Stimulated activated CD8-positive, alpha-beta memory T cell treated with anti-CD3 and anti-CD28 coated beads, Interleukin-12 subunit alpha, Interleukin-12 subunit beta, amount 100 ng/mL, for 4 hours (primary cell): ENCODE data around the gene WWOX.
"Not testable (repeated sequence)": the region's sequence is repeated elsewhere in the genome, so short reads cannot be mapped to it uniquely, and the experiment has no call there.

Source experiments
- DNase-seq: peaks from one replicate; pipeline ENCODE4 v3.0.0-alpha.2; 2020; ENCODE audit warnings: low read depth

WWOX gene

DNA sequence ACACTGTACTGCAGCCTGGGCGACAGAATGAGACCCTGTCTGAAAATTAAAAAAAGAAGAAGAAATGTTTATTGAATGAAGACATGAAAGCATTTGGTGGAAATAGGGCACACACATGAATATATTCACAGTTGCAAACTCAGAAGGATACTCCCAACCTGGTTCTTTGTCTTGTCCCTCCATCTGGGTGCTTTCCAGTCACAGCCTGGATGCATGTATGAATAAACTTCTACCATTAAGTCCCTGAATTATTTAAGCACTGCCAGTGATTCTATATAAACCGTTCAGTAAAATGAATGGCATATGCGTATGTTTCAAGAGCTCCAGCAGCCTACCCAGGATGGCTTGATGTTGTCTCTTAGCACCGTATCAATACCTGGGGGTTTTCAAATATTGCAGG lies 591.1 kb downstream of the WWOX start:
- no peak for DNase-seq

DNA sequence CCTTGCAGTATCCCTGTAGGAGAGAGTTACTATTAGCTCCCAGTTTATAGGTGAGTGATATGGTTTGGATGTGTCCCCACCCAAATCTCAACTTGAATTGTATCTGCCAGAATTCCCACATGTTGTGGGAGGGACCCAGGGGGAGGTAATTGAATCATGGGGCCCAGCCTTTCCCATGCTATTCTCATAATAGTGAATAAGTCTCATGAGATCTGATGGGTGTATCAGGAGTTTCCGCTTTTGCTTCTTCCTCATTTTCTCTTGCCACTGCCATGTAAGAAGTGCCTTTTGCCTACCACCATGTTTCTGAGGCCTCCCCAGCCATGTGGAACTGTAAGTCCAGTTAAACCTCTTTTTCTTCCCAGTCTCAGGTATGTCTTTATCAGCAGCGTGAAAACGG lies 592.3 kb downstream of the WWOX start:
- not testable (repeated sequence) for DNase-seq

DNA sequence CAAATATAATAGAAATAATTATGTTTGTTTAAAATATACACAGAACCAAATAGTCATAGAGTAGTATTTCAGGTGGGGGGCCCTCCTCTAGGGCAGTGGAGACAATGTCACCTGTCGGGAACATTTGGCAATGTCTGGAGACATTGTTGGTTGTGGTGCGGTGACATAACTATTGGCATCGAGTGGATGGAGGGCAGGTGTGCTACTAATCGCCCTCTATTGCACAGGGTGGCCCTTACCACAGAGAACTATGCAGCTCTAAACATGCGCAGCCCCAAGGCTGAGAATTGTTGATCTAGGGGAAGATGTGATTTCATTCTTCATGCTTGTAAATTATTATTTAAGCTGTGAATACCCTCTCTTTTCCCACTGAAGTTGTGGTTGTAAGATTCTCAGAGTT lies 594.0 kb downstream of the WWOX start:
- DNase-seq = no peak

DNA sequence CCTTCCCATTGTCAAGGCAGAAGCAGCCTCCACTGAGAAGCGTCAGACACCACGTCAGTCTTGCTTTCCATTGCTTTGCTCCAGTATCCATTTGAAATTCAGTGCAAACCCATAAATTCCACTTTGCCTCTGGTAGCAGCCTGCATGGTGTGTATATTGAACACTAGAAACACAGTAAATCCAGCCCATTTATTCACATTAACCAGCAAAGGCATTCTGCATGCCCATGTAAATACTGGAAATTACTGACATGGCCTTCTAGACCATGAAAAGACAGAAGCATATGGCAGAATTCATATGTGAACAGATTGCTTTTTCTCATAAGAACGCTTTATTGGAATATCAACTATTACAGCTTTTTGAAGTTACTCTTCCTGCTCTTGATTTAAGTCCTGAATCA lies 595.0 kb downstream of the WWOX start:
- no peak for DNase-seq

DNA sequence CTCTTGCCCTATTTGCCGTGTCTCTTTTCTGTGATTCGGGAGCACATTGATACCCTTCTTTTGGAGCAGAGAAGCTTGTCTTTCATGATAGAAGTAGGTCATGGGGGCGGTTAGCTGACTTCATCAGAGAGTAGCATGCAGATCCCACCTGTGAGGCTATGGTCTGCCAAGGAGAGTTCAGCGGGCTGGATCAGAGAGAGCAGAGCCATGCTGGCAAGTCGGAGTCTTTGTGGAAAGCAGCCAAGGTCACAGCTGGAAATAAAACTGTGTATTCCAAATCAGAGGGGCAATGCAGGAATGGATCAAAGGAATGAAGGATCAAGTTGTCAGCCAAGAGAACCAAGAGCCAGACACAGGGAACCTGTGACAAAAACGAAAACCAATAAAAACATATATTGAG lies 595.9 kb downstream of the WWOX start:
- no peak for DNase-seq

DNA sequence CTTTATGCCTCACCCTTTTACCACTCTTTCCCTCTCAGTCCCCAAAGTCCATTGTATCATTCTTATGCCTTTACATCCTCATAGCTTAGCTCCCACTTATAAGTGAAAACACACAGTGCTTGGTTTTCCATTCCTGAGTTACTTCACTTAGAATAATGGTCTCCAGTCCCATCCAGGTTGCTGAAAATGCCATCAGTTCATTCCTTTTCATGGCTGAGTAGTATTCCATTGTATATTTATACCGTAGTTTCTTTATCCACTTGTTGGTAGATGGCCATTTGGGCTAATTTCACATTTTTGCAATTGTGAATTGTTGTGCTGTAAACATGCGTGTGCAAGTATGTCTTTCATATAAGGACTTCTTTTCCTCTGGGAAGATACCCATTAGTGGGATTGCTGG lies 597.3 kb downstream of the WWOX start:
- DNase-seq = no peak

DNA sequence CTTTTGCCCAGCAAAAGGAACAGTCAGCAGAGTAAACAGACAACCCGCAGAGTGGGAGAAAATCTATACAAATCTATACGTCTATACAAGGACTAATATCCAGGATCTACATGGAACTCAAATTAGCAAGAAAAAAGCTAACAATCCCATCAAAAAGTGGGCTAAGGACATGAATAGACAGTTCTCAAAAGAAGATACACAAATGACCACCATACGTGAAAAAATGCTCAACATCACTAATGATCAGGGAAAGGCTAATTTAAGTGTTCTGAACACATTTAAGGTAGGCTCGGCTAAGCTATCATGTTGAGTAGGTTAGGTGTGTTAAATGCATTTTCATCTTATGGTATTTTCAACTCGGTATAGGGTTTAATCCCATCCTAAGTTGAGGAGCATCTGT lies 598.0 kb downstream of the WWOX start:
- no peak for DNase-seq

DNA sequence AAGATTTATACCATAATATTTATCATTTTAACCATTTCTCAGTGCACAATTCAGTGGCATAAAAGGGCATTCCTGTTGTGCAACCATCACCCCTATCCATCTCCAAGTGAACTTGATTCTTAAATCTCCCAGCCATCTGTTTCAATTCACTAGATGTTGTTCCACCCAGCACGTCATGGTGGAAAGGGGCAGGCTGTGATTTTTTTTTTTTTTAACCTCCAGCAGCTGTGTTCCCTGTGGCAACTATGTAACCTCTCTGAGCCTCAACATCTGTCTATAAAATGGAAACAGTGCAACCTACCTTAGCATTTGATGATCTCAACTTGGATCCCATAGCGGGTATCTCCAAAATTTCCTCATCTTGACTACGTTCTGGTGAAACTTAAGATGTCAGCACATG lies 604.5 kb downstream of the WWOX start:
- no peak for DNase-seq

DNA sequence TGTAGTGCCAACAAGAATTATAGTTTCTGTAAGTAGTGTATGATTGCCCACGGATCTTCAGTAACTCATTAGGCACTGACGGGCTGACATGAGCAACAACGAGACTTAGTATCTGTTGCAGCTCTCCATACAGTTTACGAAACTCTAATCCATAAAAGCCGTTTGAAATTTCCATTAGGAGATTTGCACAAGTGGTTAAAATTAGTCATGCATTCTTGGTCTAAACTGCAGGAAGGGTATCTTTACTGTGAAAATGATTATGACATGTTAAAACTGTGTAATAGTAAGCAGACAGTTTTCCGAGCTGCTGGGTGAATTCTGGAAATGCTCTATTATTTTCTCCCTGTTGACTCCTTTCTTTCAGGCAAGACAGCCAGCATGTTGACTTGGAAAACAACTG lies 605.0 kb downstream of the WWOX start:
- no peak for DNase-seq

DNA sequence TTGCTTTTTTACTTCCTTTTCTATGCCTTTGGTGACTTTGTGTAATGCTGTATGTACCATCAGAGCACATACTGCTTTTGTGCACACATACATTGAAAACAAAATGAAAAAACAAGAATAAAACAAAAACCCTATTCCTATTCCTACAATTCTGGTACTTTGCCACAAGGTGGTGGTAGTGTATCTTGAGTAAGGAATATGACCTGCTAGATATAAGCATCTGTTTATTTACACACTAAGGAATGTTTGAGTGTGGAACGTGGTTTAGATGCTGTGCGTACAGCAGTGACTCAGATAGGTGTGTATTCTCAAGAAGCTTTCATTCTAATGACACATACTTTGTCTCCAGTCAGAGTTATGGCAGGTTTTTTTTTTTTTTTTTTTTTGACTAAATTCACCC lies 606.2 kb downstream of the WWOX start:
- DNase-seq = no peak

DNA sequence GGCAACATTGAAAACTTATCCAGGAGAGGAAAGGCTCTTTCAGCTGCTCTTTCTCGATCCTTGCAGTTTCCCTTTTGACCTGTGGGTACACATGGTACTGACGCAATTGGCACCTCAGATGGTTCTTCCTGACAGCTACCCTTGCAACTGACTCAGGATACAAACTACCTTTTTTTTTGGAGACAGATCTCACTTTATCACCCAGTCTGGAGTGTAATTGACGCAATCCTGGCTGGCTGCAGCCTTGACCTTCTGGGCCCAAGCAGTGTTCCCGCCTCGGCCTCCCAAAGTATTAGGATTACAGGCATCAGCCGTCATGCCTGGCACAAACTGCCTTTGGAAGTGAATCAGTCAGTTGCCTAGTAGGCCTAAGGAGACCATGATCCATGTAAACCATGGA lies 607.2 kb downstream of the WWOX start:
- no peak for DNase-seq

DNA sequence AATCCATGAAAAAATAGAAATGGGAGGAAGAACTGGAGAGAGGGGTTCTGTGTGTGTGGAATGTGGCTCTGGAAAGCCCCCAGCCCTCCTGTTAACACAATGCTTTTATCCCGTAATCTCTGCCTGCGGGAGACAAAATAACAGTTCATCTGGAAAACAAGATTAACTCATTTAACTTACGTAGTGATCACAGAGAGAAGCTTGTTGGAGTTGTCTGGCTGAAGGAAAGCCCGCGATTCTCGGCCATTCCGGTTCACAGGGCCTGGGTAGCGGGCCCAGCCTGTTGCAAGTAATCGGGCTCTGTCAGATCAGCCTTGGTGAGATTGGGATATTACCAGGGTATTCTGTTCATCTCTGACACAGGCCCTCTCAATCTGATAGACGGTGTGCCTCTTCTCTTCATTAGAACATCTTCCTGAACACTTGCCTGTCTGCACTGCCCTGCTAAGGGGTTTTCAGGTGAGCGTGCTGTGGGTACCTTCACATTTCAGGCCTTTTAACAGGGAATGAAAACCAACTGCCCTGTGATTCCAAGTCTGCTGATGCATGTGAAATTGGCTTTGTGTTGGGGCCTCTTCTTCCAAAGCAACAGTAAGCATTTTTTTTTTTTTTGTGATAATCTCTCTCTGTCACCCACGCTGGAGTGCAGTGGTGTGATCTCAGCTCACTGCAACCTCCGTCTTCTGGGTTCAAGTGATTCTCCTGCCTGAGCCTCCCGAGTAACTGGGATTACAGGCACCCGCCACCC lies 609.9 kb downstream of the WWOX start:
- no peak for DNase-seq

DNA sequence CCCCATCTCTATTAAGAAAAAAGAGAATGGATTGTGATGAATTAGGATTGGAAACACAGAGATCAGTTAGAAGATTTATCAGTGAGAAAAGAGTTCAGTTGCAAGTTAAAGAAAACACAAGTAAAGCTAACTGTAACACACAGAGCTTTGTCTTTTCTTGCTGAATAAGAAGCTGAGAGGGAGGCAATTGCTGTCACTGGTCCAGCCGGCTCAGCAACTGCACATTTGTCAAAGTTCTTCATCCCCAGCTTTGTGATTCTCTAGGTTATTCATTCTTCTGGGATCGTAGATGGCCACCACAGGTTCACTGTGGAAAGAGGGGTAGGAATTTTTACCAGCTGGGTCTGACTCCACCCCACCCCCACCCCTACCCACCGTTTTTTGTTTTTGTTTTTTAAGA lies 615.7 kb downstream of the WWOX start:
- no peak for DNase-seq

DNA sequence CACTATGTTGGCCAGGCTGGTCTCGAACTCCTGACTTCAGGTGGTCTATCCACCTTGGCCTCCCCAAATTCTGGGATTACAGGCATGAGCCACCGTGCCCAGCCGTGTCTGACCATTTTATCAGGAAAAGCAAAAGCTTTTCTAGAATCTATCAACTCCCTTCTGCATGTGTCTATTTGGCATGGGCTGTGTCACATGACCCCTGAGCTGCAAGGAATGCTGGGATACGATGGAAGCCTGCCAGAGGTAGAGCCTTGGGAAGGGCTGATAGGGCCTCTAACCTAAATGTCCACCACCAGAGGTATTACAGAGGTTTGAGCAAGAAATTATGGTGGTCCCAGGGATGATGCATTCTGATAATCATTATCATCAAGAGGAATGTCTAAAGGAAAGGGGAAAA lies 616.2 kb downstream of the WWOX start:
- no peak for DNase-seq

DNA sequence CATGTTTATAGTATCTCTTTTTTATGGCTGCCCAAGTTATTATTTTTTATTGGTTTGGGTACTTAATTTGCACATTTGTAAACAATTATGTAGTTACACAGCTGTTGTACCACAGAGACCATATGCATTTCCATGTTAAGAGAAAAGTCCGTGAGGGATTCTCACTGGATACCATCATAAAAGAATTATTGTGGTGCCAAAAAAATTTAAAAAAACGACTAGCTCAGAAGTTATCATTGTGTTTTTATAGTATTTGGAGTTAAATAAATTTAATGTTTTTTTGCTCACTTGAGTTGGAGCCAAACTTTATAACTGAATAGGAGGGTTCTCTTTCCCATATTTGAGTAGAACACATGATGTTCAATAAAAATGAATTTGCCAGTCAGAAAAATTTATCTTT lies 618.7 kb downstream of the WWOX start:
- DNase-seq = no peak

DNA sequence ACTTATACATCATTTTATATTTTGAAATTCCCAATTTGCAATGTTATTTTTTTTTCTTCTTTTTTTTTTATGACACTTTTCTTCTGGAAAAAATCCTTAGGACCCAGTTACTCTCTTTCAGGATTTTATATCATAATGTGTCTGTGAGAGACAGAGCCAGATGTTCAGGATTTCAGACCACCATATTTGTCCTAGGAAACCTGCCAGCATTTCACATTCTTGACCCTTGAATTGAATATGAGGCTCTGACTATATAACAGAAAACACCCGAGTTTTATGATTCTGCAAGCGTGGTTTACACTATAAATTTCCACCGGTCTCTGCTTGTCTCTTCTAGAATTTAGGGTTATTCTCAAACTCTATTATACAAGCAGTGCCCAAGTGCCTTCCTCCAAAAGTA lies 621.0 kb downstream of the WWOX start:
- DNase-seq = no peak

DNA sequence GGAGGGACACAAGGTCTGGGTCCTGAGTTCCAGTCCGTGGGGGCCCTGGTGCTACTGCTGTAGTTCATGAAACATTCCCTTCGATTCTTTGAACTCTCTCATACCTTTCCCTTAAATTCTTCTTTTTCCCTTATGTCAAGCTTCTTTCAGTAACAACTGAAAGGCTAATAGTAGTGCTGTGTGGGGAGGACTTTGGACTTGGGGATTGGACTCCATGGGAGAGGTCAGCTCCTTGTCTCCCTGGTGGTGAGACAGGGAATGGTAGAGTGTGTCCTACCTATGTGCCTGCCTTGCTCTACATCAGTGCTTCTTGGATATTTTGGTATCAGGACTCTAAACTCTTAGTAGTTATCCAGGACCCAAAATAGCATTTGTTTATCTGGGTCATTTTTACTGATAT lies 628.1 kb downstream of the WWOX start:
- no peak for DNase-seq

DNA sequence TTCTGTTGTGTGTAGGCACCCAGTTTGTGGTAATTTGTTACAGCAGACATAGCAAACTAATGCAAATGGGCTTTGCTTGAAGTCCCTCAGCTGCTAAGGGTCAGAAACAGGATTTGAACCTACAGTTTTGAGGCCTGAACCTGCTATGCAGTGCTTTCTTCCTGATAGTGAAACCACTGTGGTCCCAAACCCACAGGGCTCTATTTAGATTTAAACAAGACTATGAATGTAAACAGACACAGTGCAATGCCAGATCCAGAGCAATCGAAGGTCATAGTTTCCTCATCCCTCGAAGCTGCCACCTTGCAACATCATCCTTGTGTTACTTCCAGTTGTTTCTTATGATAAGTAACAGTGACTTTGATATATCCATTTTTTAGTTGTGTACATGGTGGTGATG lies 630.2 kb downstream of the WWOX start:
- no peak for DNase-seq

DNA sequence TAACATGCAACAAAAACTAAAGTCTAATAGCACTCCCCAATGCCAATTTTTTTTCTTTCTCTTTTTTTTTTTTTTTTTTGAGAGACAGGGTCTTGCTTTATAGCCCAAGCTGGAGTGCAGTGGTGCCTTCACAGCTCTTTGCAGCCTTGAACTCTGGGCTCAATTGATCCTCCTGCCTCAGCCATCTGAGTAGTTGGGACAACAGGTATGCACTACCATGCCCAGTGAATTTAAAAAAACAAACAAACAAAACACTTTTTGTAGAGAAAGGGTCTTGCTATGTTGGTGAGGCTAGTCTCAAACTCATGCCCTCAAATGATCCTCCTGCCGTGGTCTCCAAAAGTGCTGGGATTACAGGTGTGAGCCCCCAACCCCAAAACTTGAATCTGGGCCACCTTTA lies 632.3 kb downstream of the WWOX start:
- no peak for DNase-seq

DNA sequence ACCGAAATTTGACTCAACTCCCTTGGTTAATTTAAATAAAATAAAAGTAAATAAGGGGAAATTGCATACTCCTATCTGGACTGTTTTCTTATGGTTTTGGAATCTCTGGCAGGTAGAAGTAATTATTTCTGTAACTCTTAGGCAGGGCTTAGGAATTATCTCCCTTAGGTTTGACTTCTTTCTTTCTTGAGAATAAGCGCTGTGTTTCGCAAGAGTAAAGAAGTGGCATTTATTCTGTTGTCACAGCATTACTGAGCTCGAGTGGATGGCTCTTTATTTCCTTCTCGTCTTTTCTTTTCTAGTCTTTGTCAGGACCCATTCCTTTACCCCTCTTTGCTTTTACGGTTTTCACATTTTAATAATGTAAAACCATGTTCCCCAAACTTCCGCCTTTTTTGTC lies 633.2 kb downstream of the WWOX start:
- no peak for DNase-seq

DNA sequence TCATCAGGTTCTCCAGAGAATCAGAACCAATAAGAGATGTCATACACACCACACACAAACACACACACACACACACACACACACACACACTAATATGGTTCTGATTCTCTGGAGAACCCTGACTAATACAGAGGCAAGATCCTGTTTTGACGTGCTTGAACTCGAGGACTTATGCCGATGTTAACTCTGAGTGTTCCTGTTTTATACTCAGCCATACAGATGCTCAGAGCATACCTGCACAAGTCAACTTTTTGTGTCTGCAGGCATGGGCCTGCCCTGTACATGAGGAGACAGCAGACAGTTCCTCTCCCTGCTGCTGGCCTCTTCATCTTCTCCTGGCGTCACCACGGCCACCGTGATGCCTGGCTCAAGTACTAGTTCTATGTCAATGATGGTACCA lies 635.9 kb downstream of the WWOX start:
- DNase-seq = no peak

DNA sequence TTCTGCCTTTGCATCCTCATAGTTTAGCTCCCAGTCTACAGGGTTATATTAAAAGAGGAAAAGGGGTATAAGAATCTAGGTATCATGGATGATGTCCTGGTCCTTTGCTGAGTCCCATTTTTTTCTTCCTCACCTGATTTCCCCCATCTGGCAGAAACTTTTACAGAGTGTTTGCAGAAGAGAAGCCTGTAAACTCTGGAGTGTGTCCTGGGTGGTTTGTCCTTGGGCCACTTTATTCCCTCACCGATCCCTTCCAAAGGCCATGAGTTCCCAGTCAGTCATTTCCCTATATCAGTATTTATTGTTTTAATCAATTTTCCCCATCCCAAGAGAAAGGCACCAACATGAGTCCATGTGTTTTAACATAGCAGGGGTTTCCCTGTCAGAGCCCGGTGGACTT lies 638.2 kb downstream of the WWOX start:
- DNase-seq = no peak

DNA sequence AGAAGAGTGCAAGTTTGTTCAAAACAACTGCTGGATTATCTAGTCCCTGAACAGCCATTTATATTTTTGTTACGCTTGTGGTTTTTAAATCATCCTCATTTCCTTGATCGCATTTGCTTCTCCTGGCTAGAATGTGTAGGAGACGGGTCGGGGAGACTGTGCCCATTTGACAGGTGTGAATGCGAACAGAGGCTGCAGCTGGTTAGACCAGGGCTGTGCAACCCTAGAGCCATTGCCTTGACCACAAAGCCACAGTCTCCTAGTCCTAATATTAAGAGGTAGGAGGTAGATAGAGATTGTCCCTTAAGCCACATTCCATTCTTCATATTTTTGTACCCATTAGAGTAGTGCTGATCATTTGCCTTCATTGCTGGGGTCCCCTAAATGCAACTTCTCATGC lies 639.1 kb downstream of the WWOX start:
- DNase-seq = no peak

DNA sequence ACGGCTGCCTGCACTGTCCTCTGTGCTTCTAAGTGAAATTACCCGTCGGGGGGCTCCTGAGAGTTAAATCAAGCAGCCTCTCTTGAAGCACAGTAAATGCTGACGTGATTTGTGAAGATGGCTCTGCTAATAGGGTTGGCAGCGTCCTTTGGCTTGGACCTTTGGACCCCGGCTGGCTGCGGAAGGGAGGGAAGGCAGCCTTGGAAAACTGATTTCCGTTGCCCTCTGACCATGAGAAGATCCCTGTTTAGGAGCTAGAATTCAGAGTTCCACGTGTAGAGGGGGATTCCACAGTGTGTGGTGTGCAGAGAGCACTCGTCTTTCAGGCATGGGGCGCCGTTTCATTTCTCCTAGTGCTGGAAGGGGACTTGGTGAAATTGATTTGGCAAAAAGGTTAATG lies 640.8 kb downstream of the WWOX start:
- DNase-seq = no peak
